ENCODE measurements around the gene CD3D.

CD3D gene

GRCh38 chr11:118295815-118296454, 46.6 kb downstream of the CD3D start:
- DNase-seq: peak; percentile 23

- DNase-seq: no peak
These were observed 47.3 kb downstream of the CD3D start for GRCh38 chr11:118295199-118295598.

- DNase-seq: no peak
These were observed 48.5 kb downstream of the CD3D start for GRCh38 chr11:118294053-118294452.

GRCh38 chr11:118291477-118292135, 50.9 kb downstream of the CD3D start:
- no peak for DNase-seq

GRCh38 chr11:118290923-118291322, 51.6 kb downstream of the CD3D start:
- DNase-seq: peak; percentile 11

GRCh38 chr11:118289401-118289800, 53.1 kb downstream of the CD3D start:
- DNase-seq: no peak
